HG03045 (cell line): ENCODE measurements around the gene IDH3B.
A peak's percentile ranks its signal among the peaks of the same experiment; 100 is the strongest.
"Not testable (repeated sequence)": the region's sequence is repeated elsewhere in the genome, so short reads cannot be mapped to it uniquely, and the experiment has no call there.

Experiments used
- ATAC-seq: cut with Tn5 transposase; IDR thresholded peaks from one replicate; pipeline ENCODE4 v1.9.1; 2021; ENCODE audit warnings: mild to moderate bottlenecking, moderate library complexity; ENCODE audit not compliant: unreplicated experiment

The IDH3B gene

DNA sequence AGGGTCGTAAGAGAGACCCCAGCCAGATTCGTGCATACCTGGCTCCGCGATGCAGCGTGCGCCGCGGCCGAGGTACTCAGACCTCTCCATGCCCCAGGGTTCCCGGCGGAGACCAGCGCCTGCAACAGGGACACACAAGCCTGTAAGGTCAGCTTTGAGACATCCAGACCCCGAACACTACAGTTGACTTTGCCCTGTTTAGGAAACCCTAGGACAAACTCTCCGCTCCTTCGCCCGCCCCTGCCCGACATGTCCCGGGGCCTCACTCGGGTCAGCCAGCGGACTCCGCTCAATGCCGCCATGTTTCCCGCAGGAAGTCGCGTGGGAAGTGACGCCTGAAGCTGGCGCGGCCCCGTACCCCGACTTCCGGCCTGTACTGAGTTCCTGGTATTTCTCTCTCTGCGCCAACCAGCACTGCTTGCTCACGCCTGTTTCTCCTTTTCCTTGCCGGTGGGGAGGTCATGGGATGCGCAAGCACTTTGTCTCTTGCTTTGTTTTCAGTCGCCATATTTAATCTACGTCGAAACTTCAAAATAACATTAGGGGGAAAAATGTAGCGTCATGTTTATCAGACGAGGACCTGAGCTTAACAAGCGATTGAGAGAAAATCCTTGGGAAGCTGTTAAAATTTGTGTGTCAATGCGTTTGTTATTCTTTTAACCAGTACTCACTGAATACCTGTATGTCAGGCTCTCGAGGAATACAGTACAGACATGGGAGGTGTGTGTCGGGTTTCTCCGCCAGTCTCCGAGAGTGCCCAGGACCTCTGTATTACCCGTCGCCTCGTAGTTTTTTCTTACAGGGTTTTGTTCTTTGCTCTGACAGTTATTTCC lies at the start of gene IDH3B:
IDH3B (minus strand) TSS at position 330 of the 833 bp plus-strand sequence; CDS start at position 302, 28 bp downstream.
- ATAC-seq, result peak; percentile 86

DNA sequence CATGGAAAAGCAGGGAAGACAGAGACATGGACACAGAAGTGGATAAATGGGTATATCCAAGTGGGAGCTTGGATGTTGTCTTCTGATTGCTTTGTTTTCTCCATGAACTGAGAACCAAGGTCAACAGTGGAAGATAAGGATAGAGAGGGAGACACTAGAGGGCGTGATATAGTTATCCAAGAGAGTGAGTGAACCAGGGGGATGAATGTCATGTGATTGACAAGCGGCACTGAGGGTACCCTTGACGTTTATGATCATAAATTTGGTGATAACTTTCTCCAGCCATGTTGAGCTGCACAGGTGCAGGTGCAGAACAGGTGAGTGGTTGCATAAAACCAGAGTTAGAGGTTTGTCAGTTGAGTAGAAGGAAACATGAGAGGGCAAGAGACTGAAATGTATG lies 49.3 kb upstream of the IDH3B start:
- ATAC-seq, result no peak

DNA sequence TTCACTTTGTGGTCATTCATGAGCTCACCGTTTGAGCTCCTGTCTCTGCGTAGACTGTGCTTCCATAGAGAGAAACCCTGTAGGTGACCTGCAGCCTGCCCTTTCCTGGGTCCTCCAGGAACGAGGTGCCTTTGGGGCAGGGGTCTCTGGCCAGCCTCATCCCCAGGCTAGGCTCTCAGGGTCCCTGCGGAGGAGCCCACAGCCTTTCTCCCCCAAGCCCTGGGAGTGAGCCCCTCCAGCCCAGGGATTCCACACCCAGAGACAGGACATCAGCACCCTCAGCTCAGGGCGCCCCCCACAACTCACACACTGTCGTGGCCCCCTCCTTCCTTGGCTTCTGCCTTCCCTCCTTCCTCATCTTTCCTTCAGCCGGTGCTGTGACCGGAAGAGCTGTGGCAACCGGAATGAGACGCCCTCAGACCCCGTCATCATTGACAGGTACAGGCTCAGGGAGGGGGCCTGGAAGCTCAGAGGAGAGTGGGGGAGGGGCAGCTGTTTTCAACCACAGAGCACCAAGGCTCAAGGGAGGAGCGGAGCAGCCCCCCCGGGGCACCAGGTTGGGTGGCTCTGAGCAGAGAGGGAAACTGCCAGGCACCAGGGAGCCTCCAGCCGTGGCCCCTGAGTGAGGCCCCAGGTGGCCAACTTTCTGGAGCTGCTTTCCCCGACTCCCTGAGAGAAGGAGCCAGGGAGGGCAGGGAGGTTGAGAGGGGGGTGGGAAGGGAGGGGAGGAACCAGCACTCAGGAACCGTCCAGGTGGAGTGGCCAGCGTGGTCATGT lies 45.4 kb upstream of the IDH3B start:
- no peak for ATAC-seq

DNA sequence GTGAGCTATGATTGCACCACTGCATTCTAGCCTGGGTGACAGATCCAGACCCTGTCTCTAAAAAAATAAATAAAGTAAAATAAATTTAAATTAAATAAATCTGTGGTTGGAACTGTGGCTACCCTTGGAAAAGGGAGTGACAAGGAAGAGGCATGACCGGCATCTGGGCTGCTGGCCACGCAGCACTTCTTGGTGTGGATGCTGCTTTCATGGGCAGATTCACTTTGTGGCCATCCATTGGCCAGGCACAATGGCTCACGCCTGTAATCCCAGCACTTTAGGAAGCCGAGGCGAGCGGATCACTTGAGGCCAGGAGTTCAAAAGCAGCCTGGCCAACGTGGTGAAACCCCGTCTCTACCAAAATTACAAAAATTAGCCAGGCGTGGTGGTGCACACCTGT lies 44.6 kb upstream of the IDH3B start:
- no peak for ATAC-seq

DNA sequence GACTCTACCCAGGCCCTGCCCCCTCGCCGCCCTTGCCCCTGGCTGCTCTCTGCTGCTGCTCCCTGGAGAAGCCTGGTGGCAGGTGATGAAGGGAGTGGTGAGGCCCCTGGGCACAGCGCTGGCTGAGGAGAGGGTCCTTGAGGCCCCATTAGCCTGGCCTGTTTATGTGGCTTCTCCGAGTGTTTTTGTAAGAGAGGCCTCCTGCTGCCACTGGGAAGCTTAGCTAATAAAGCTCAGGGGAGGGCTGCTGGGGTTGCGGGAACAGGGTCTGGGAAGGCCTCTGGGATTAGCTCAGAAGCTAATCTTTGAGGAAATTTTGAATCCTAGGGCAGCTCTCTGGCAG lies 44.0 kb upstream of the IDH3B start:
- no peak for ATAC-seq

DNA sequence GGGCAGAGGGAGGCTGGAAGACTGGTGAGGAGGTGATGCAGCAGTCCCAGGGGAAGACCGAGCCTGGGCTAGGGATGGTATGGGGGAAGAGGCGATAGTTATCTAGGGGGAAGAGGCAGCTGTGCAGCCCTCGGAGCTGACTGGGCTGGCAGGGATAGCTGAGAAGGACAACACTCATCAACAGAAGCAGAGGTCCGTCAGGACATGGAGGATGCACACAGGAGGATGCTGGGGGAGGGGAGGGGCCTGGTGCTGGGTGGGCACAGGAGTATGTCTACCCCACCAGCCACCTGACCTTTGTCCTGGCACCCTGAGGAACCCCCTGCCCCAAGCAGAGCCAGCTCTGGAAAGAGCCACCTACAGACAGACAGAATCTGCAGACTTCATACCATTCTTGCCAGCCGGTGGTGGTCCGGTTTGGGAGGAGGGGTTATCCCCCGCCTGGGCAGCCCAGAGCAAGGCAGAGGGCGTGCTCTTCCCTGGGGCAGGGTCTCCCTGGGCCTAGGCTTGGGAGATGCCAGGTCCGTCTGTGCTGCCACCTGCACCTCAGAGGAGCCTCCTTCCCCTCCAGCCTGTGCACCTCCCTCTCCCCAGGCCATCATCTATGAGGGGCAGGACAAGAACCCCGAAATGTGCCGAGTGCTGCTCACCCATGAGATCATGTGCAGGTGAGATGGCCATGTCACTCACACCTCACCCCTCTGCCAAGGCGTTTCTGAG lies 43.5 kb upstream of the IDH3B start:
- ATAC-seq, result no peak

DNA sequence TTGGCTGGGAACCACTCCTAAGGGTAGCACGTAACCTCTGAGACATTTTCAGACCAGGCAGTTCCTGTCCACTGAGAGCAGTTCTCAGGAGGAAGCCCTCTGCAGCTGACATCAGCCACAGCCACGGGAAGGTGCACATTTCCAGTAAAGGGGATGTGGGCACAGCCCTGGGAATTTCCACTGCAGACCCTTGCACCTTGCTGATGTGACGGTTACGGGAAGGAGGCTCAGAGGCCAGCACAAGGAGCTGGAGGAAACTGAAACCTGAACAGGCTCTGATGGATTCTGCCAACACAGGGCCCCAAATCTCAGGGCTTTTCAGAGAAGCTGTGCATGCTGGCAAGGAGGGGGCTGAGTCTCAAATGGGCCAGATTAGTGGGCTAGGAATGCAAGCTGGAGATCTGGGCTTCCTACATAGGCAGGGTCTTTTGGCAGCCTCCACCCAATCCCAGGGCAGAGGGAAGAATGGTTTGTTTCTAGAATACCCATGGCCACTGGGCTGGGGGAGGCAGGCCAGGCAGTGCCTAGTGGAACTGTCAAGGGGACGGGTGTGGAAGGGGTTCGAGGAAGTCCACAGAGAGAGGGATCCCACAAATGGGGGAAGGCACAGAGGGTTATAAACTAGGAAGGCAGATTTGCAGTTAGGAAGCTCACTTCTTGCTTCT lies 42.8 kb upstream of the IDH3B start:
- no peak for ATAC-seq

DNA sequence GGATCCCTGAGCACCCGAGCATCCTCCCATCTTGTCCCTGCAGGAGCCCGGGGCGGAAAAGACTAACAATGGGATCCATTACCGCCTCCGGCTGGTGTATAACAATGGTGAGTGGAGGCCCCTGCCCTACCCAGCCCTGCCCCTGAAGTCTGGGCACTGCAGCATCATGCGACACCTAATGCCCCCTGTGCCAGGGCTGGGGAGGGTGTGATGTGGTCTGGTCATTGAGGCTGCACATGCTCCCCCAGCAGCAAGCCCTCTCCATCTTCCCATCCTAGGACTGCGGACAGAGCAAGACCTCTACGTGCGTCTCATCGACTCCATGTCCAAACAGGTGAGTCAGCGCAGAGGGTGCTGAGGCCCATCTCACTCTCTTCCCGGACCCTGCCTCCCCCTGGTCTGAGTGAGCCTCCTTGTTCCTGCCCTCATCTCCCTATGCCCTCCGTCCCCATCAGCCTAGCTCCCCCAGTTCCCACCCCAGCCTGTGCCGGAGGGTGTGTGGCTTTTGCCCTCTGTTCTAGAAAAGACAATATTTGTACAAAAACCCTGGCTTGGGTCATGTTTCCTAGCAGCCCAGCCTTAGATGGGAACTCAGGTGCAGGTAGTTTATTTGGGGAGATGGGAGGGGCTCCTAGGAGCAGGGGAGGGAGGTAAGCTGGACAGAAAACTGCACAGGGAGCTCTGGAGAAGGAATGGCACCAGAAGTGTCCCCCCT lies 42.1 kb upstream of the IDH3B start:
- ATAC-seq, result no peak

DNA sequence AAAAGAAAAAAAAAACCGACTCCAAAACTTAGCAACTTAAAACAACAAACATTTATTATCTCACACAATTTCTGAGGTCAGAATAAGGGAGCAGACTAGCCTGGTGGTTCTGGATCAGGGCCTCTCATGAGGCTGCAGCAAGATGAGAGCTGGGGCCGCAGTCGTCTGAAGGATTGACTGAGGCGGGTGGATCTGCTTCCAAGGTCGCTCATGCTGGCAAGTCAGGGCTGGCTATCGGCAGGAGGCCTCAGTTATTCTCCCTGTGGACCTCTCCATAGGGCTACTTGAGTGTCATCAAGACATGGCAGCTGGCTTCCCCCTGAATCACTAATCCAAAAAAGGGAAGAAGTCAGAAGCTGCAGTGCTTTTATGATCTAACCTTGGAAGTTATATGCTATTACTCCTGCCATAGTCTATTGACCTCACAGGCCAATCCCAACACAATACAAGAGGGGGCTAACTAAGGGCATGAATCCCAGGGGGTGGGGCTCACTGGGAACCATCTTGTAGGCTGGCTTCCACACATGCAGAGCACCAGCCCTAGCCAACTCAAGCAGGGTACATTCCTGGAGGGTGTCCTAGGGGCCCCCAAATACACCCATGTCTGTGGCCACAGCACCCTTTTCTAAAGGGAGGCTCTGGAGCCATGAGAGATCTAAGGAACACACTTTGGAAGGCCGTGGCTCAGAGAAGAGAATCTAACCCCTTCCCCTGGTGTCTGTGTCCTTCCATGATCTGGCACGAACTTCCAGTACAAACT lies 39.9 kb upstream of the IDH3B start:
- no peak for ATAC-seq

DNA sequence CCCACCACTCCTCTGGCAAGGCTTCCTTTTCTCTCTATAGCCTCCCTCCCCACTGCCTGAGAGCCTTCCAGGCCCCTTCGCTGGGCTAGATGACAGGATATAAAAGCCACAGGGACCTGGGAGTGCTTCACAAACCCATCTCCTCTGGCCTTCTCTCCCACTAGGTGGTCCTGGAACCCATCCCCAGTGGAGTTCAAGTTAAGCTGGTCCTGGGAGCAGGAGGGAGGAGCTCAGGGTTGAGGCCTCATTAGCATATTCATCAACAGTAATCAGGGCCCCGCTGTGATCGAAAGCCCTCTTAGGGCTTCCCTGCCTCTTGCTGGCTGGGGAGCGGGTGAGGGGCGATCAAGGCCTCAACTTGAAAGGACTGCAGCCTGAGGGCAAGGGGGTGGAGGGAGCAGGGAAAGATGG lies 37.7 kb upstream of the IDH3B start:
- no peak for ATAC-seq

DNA sequence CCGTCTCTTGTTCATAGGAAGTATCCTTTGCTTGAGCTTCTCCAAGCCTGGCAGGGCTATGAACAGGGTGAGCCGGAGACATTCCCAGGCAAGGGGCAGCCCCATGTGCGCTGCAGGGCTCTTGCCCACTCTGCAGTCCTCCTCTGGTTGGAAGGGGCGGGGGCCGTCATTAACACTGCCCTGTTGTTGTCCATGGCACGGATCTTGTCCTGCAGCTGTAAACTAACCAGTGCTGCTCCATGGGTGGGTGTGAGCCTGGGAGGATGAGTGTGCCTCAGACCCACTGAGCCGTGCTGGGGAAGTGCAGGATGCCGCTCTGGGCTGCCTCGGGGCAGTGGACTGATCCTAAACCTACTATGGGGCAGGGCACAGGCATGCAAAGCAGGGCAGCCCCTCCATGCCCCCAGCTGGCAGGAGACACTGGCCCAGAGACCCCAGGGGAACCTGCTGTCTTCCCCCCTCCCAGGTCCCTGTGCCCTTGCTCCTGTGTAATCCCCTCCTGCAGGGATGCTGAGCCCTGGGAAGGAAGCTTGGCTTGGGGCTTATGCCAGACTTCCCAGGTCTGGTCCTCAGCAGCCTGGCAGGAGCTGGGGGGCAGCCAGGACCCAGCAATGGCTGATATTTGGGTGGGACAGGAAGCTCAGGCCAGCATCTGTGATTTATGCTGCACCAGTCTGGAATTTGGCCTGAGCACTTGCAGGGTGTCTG lies 37.1 kb upstream of the IDH3B start:
- ATAC-seq, result no peak

DNA sequence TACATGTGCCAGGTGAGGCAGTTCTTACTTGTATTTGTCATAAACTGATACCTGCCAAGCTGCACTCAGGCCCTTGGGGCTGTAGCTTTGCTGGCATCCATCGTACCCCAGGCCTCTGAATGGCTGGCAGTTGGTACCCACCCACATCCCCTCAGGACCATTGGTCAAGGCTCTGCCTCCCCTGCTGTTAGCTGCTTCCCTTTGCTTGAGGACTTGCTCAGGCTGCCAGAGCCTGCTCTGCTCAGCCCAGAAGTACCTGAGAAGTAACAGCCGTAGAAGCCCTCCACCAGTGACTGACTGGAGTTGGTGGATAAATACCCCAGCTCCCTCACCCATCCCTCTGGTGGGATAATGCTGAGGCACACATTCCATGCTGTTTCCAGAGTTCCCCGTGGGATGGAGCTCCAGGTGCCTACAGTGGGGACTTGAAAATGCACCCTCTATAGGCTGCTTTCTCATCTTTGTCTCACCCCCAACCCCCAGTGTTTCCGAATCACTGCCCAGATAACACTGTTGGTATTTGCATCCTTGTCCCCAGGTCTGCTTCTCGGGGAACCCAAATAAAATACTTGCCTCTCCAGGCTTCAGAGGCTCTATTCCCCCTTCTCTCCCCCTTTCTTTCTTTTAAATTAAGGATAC lies 35.9 kb upstream of the IDH3B start:
- no peak for ATAC-seq

DNA sequence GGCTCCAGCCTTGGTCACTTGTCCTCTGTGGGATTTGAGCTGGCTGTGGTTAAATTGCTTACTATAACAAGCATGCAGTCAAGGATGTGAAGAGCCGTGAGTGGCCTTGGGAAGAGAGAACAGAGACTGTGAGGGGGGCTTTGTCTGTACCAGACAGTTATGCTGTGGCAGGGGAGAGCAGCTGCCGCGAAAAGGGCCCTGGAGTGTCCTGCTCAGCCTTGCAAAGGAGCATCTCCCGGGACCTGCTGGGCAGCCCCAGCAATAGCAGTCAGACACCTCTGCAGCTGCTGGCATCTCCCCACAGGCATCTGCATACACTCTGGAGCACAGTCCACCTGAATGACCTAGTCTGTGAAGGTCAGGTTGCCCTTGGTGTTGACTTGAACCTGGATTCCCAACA lies 34.9 kb upstream of the IDH3B start:
- ATAC-seq, result no peak

DNA sequence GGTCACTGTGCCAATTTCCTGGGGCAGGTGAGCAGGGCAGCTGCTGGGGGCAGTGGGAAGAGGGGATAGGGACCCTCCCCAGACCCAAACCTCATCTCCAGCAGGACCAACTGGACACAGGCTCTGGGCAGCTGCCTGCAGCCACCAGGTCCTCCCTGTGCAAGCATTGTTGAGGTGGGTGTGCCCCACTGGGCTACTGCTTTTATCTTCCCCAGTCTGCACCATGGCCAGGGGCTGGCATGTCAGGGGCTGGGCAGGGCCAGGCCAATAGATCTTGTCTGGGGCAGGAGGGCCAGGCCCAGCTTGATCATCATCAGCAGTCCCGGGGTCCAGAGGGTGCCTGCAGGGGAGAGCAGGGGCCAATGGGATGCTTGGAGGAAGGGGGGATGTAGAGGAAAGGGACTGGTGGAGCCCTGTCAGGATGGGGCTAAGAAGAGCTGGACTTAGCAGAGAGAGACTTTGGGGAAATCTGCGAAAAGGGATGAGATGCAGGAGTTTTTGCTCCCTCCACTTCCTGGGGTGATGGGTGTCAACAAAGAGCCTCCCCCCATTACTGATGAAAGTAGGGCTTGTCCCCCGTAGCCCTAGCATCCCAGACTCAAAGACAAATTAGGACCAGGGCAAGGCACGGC lies 34.3 kb upstream of the IDH3B start:
- ATAC-seq, result no peak

DNA sequence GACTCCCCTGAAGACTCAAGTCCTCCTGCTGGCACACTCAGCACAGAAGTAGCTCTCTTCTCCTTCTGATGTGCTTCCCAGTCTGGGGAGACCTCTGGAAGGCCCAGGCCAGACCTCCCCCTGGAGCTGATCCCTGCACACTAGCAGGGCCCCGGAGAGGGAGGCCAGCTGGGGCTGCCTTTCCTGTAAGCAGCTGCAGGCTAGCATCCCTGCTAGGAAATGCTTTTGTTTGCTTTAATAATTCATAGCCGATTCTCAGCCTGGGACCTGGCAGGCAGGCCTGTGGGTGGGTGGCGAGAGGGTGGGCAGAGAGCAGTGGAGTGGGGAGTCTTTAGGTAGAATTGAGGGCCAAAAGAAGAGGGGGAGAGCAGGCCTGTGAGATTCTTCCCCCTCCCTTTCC lies 33.8 kb upstream of the IDH3B start:
- no peak for ATAC-seq

DNA sequence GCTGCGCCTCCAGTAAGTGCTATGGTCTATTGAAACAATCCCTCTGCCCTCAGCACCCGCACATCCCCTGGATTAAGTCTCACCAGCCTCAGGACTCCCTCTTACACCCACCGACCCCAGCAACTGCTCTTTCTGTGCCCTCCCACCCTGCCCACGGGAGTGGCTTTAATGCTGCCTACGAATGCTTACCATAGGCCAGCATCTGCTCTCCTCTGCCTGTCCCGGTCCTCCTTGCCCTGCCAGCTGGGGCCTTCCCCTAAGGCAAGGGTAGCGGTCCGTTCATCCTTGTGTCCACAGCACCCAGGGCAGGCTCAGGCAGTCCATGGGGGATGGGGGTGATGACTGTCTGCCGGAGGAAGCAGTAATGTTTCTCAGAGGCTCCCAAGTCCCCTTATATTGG lies 32.6 kb upstream of the IDH3B start:
- ATAC-seq, result no peak

DNA sequence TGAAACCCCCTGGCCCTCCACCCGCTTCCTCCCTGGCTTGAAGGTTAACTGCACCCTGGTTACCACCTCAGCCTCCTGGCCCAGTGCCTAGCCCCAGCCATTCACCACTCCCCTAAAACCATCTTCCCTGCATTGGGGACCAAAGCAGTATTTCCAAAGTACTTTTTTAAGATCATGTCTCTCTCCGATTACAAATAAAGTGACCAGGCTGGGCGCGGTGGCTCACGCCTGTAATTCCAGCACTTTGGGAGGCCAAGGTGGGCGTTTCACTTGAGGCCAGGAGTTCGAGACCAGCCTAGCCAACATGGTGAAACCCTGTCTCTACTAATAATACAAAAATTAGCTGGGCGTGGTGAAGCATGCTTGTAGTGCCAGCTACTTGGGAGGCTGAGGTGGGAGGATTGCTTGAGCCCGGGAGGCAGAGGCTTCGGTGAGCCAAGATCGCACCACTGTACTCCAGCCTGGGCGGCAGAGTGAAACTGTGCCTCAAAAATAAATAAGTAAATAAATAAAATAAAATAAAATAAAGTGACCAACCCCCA lies 32.0 kb upstream of the IDH3B start:
- ATAC-seq, result not testable (repeated sequence)
